Progenitor cell of endocrine pancreas (in vitro differentiated cells): ENCODE measurements around the gene RAC3. TPM values are rescaled to one million over a fixed set of nuclear protein-coding genes. Genes with fewer than 3 reads are reported as not detected.

Experiments
- DNase-seq: peaks from one replicate; pipeline ENCODE4 v3.0.0; 2021; ENCODE audit warnings: low spot score; ENCODE audit not compliant: unreplicated experiment
- H3K27ac Mint-ChIP-seq: 2 replicates; pipeline ENCODE4 v1.8.0; 2021; ENCODE audit warnings: mild to moderate bottlenecking, moderate library complexity, mixed read lengths
- H3K27me3 Mint-ChIP-seq: 2 replicates; pipeline ENCODE4 v1.8.0; 2021; ENCODE audit warnings: mixed read lengths
- H3K36me3 Mint-ChIP-seq: 2 replicates; pipeline ENCODE4 v1.8.0; 2022; ENCODE audit warnings: mixed read lengths; ENCODE audit not compliant: insufficient read depth
- H3K4me1 Mint-ChIP-seq: 2 replicates; pipeline ENCODE4 v1.8.0; 2021; ENCODE audit warnings: low read depth, mixed read lengths
- H3K4me3 Mint-ChIP-seq: 2 replicates; pipeline ENCODE4 v1.8.0; 2021; ENCODE audit warnings: low read depth, mild to moderate bottlenecking, moderate library complexity, mixed read lengths
- H3K9me3 Mint-ChIP-seq: 2 replicates; pipeline ENCODE4 v1.8.0; 2021; ENCODE audit warnings: low read depth, mixed read lengths
- total RNA-seq: library from RNA; stranded (reverse); gene quantifications from 2 replicates; pipeline ENCODE4 v1.2.1, GENCODE V29; 2021
- TF ChIP-seq, protein P1 (sequence below): fragments of 200-600 bp; sonication (generic); IDR thresholded peaks from one replicate; pipeline ENCODE4 v1.5.0; 2021; ENCODE audit warnings: antibody characterized with exemption, mild to moderate bottlenecking; ENCODE audit not compliant: unreplicated experiment

RAC3 gene
- total RNA-seq, 1 donor from 2014 or later = 25.2 TPM

GRCh38 chr17:82049521-82049971 lies 18.1 kb downstream of the RAC3 start:
- H3K4me1 Mint-ChIP-seq = peaks cover 9% of the 10 kb centered on the region
- TF ChIP-seq, protein P1, sequence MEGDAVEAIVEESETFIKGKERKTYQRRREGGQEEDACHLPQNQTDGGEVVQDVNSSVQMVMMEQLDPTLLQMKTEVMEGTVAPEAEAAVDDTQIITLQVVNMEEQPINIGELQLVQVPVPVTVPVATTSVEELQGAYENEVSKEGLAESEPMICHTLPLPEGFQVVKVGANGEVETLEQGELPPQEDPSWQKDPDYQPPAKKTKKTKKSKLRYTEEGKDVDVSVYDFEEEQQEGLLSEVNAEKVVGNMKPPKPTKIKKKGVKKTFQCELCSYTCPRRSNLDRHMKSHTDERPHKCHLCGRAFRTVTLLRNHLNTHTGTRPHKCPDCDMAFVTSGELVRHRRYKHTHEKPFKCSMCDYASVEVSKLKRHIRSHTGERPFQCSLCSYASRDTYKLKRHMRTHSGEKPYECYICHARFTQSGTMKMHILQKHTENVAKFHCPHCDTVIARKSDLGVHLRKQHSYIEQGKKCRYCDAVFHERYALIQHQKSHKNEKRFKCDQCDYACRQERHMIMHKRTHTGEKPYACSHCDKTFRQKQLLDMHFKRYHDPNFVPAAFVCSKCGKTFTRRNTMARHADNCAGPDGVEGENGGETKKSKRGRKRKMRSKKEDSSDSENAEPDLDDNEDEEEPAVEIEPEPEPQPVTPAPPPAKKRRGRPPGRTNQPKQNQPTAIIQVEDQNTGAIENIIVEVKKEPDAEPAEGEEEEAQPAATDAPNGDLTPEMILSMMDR = no peak
- peaks cover 10% of the 10 kb centered on the region for H3K36me3 Mint-ChIP-seq
- H3K27ac Mint-ChIP-seq = no peak overlapping the region
- no peak for DNase-seq
- H3K27me3 Mint-ChIP-seq = no peaks in the 10 kb centered on the region
- no peak overlapping the region for H3K4me3 Mint-ChIP-seq
- H3K9me3 Mint-ChIP-seq = no peaks in the 10 kb centered on the region

DNA sequence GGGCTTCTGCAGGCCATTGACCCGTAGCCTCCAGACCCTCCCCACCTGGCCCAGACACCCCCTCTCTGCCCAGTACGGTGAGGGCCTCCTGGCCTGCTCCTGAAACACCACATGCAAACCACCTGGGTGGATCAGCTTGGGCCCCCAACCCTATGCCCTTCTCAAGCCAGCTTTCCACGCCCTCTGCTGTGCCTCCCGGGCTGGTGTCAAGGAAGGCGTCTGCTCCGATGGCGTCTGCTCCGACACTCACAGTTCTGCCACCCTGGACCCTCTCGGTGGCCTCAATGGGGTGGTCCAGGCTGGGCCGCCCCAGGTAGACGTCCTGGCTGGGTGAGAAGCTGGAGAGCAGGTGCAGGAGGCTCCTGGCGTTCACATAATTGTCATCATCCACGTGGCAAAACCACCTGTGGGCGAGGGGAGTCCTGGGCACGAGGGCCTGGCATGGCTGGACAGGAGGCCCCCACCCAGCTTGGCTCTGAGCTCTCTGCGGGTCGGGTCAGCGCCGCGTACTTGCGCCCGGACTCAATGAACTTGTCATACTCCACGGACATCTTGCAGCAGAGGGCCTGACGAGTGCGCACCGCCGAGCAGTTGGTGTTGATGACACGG lies 18.8 kb downstream of the RAC3 start:
- no peak for DNase-seq
- Mint-ChIP-seq H3K27ac (peak overlapping the region; percentile 91), H3K4me1 (peaks cover 9% of the 10 kb centered on the region), H3K36me3 (peaks cover 10% of the 10 kb centered on the region), H3K27me3 (no peaks in the 10 kb centered on the region), H3K4me3 (peak overlapping the region; percentile 88), H3K9me3 (no peaks in the 10 kb centered on the region)
- TF ChIP-seq, protein P1 = no peak

- TF ChIP-seq, protein P1 = no peak
- H3K27ac Mint-ChIP-seq = peak overlapping the region; percentile 91
- H3K9me3 Mint-ChIP-seq = no peaks in the 10 kb centered on the region
- H3K36me3 Mint-ChIP-seq = peaks cover 10% of the 10 kb centered on the region
- H3K27me3 Mint-ChIP-seq = no peaks in the 10 kb centered on the region
- peak overlapping the region; percentile 88 for H3K4me3 Mint-ChIP-seq
- H3K4me1 Mint-ChIP-seq = peaks cover 9% of the 10 kb centered on the region
- DNase-seq = no peak
These were observed 19.5 kb downstream of the RAC3 start for GRCh38 chr17:82050761-82051641.

DNA sequence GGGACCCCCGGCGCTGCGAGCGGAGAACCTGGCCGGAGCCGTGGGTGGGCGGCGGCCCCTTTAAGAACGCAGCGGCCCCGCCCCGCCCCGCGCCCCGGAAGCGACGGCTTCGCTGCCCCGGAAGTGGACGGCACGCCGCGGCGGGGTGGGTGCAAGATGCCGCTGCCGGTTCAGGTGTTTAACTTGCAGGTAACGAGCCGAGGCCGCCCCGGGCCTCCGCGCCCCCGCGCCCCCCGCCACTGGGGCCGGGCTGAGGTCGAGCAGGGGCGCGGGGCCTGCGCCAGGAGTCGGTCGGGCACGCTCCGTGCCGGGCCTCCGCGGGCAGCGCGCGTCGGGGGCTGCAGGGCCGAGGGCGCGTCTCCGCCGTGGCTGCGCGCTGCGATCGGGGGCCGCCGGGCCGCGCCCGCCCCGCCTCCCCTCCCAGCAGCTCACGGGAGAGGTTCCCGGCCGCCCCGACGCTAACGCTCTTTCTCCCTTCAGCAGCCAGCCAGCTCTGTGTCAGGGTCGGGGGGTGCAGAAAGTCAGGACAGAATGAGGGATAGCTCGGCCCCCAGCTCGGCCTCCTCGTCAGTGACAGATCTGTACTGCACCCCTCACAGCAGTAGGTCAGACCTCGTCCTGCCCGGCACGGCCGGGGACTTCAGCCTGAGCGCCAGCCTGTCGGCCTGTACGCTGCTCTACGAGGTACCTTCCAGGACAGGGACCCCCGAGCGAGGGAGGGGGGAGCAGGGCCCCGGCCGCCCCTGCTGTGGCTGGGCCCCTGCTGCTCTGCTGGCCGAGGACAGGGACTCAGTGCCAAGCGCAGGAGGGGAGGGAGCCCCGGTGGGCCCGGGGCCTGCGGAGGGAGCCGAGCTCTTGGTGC lies 20.5 kb downstream of the RAC3 start, which contains the start of the genes GPS1 and RFNG:
Gene GPS1 (plus strand): TSS at position 123 of the 862 bp plus-strand sequence. CDS start 34 bp downstream, at position 157.
Gene RFNG (minus strand): TSS at position 36 of the 862 bp plus-strand sequence. CDS start 45 bp downstream, outside the sequence.
- TF ChIP-seq, protein P1 = no peak
- Mint-ChIP-seq H3K27ac (peak within 1 kb of the TSS; percentile 91), H3K9me3 (no peaks in the 10 kb centered on the region), H3K4me1 (peaks cover 9% of the 10 kb centered on the region), H3K4me3 (peak within 1 kb of the TSS; percentile 88), H3K27me3 (no peaks in the 10 kb centered on the region), H3K36me3 (peaks cover 7% of the 10 kb centered on the region)
- peak; percentile 67 for DNase-seq
